LNCaP clone FGC (cell line): Measurements from ENCODE around the gene ANKDD1A.

Source experiments
- DNase-seq: peaks from one replicate; pipeline ENCODE4 v3.0.0-alpha.2; 2011; ENCODE audit warnings: low read depth
- H3K4me3 ChIP-seq: 2 replicates; pipeline ENCODE4 v1.5.1; 2011; ENCODE audit warnings: mild to moderate bottlenecking, low read depth, low read length, control low read depth
- CTCF ChIP-seq: IDR thresholded peaks from 2 replicates; pipeline ENCODE4 v1.5.1; 2012; ENCODE audit warnings: mild to moderate bottlenecking; ENCODE audit not compliant: control insufficient read depth, insufficient read depth; ENCODE audit errors: extremely low read depth

The ANKDD1A gene

GRCh38 chr15:64884679-64885078 is 27.0 kb upstream of the ANKDD1A start:
- no peak for TF ChIP-seq CTCF
- no peak for DNase-seq
- no peak overlapping the region for H3K4me3 ChIP-seq

- no peak for DNase-seq
- H3K4me3 ChIP-seq: no peak overlapping the region
- TF ChIP-seq CTCF: no peak
These were observed 23.4 kb upstream of the ANKDD1A start for GRCh38 chr15:64888336-64888735.

- DNase-seq: no peak
- H3K4me3 ChIP-seq: no peak overlapping the region
- TF ChIP-seq CTCF: no peak
These were observed 20.1 kb upstream of the ANKDD1A start for GRCh38 chr15:64891561-64891960.

- no peak for TF ChIP-seq CTCF
- no peak overlapping the region for H3K4me3 ChIP-seq
- no peak for DNase-seq
These were observed 18.8 kb upstream of the ANKDD1A start for GRCh38 chr15:64892847-64893403.

GRCh38 chr15:64893481-64894394 is 18.0 kb upstream of the ANKDD1A start:
- no peak for TF ChIP-seq CTCF
- no peak for DNase-seq
- H3K4me3 ChIP-seq: no peak overlapping the region

- no peak for DNase-seq
- no peak overlapping the region for H3K4me3 ChIP-seq
- no peak for TF ChIP-seq CTCF
These were observed 17.2 kb upstream of the ANKDD1A start for GRCh38 chr15:64894395-64895056.
